Esophagus mucosa (tissue), 1 donor: Measurements from ENCODE around the gene RGS3. TPM values are rescaled to one million over a fixed set of nuclear protein-coding genes. Genes with fewer than 3 reads are reported as not detected.

Source experiments
- ATAC-seq: fragments of 200-7000 bp; cut with Tn5 transposase; one replicate; pipeline ENCODE4 v1.9.1; 2020
- total RNA-seq: library from RNA; stranded (reverse); gene quantifications from one replicate; pipeline ENCODE4 v1.2.4, GENCODE V29; 2023
- donor health status: DM: yes; HTN: yes; CAD: no.

Gene RGS3
- total RNA-seq, 1 donor from 2014 or later, result 22.8 TPM

GRCh38 chr9:113608082-113608685 lies 144.7 kb downstream of the RGS3 start:
- ATAC-seq, result no peak

DNA sequence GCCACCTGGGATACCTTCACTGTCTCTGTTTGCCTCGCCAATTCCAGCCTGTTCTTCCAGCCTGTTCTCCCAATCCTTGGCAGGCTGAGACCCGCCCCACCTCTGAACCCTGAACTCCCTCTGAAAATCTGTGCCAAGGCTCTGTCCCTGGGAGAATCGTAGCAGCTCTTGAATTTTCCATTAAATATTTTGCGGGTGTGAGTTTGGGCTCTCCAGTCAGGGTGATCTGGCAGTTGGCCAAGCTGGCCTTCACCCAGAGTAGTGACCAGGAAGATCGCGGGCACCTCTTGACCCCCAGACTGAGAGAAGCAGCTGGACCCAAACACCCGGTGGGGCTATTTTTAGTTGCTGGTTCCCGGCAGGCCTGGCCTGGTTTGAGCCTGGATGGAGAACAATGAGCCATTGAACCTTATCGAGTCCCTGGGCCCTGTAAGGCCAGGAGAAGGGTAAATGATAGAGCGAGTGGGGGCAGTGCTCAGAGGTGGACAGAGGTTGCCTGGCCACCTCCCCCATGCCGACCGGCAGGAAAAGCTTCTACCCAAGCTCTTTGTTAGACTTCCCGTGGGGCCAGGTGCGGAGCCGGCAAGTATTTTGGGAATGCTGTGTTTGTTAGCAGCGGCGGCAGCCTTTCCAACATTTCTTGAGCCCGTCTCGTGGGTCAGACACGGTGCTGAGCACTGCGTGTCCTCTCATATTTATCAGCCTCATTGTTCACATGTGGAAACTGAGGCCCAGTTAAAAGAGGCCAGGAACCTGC lies 146.2 kb downstream of the RGS3 start:
- peak; percentile 44 for ATAC-seq

- no peak for ATAC-seq
These were observed 148.1 kb downstream of the RGS3 start for GRCh38 chr9:113611461-113612215.

DNA sequence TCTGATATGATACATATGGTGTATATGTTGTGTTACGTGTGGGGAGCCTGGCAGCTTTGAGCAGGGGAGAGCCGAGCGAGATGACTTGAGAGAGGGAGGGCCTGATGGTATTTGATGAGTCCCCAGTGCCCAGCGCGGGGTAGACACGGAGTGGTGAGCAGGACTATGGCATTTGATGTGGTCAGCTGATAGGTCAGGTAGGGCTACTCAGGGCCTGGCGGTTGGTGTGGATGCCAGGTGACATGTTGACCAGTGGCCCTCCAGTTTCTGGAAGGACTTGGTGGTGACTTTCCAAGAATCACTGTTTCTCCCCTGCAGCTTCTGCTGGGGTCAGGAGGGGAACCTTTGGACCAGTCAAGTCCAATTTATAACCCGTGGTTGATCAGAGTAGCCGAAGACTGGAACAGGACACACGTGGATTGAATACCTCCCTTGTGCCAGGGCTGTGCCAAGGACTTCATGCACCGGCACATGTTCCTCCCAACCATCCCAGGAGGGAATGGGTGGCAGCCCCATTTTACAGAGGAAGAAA lies 148.8 kb downstream of the RGS3 start:
- no peak for ATAC-seq

- no peak for ATAC-seq
These were observed 149.3 kb downstream of the RGS3 start for GRCh38 chr9:113612828-113613227.

GRCh38 chr9:113613815-113614413 lies 150.4 kb downstream of the RGS3 start:
- ATAC-seq, result no peak

GRCh38 chr9:113614843-113615648 lies 151.5 kb downstream of the RGS3 start:
- no peak for ATAC-seq

DNA sequence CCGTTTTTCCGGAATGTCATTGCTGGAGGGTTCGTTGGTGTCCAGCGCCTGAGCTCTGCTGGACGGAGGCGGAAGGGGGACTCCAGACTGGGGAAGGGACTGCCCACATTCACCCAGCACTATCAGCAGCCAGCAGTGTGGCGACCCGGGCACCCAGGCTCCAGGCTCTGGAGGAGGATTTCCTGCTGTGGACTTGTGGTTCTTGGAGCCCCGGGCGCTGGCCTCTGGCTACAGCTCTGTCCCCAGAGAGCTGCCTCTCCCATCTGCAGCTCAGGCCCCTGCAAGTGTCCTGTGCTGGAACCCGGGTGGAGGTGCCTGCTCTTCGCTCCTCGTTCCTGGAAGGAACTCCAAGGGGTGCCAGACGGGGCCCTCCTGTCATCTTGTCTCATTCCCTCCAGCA lies 152.6 kb downstream of the RGS3 start:
- ATAC-seq, result no peak

- no peak for ATAC-seq
These were observed 153.3 kb downstream of the RGS3 start for GRCh38 chr9:113616621-113617496.

- ATAC-seq, result no peak
These were observed 154.0 kb downstream of the RGS3 start for GRCh38 chr9:113617550-113617949.

DNA sequence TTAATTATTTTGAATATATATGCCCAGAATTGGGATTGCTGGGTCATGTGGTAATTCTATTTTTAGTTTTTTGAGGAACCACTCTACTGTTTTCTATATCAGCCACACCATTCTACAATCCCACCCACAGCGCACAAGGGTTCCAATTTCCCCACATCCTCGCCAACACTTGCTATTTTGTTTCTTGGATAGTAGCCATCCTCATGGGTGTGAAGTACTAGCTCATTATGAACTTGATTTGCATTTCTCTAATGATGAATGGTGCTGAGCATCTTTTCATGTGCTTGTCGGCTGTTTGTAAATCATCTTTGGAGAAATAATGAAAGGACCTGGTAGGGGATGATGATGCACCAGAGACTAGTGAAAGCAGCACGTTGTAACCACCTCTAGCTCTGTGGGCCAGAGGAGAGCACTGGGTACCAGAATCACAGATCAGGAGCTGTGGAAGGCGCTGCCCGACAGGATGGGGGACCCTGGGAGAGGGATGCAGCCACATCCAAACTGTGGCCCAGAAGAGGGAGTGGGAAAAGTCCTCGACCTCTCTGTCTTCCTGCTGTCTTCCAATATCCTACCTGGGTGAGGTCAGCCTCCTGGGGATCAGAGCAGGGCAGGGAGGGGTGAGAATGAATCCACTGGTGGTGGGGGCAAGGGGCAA lies 155.4 kb downstream of the RGS3 start:
- no peak for ATAC-seq

- no peak for ATAC-seq
These were observed 156.2 kb downstream of the RGS3 start for GRCh38 chr9:113619491-113620376.

DNA sequence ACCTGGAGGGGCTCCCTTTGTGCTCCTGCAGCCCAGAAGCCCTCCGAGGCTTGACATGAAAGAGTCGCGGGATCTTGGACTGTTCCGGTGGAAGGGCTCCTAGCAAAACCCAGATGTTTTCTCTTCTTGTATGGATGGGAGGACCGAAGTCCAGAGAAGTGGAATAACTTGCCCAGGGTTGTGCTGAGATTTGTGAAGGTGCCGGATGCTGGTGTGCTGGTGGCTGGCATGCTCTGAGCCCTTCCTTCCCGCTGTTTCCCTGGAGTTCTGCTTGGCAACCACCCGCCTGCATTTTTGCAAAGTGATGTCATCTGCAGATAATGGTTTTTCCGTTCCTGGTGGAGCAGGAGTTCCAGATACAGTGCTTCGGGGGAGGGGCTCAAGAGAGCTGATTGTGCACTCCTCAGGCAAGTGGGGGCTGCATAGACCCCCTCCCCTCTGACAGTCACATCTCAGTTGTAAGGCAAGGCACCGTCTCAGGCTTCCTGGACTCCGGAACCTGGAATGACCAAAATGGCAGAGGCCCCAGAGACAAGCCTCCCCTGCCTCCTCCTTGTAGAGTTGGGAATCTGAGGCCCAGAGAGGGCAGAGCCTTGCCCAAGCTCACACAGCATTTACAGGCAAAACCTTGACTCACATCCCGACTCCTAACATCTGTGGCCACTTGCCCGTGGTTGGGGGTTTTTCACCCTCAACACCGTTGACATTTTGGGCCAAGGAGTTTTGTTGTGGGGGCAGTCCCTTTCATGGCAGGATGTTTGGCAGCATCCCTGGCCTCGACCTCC lies 157.0 kb downstream of the RGS3 start:
- ATAC-seq, result peak; percentile 42

- peak; percentile 20 for ATAC-seq
These were observed 157.8 kb downstream of the RGS3 start for GRCh38 chr9:113621309-113621791.

DNA sequence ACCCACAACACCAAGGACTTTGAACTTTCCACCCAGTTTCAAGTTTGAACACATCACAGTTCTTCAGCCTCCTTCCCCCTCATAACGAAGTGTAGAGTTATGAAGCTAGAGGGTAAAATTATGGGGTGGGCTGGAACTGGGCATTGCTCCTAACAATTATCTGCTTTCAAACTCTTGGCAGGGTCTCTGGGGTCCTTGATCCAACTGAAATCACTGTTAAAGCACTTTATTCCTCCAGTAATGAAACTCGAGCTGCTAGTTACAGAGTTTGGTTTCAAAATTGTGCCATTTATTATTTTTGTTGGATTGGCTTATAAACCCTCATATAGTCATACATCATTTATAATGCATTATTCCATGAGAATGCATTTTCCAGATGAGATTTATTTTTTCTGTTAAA lies 158.5 kb downstream of the RGS3 start:
- no peak for ATAC-seq

DNA sequence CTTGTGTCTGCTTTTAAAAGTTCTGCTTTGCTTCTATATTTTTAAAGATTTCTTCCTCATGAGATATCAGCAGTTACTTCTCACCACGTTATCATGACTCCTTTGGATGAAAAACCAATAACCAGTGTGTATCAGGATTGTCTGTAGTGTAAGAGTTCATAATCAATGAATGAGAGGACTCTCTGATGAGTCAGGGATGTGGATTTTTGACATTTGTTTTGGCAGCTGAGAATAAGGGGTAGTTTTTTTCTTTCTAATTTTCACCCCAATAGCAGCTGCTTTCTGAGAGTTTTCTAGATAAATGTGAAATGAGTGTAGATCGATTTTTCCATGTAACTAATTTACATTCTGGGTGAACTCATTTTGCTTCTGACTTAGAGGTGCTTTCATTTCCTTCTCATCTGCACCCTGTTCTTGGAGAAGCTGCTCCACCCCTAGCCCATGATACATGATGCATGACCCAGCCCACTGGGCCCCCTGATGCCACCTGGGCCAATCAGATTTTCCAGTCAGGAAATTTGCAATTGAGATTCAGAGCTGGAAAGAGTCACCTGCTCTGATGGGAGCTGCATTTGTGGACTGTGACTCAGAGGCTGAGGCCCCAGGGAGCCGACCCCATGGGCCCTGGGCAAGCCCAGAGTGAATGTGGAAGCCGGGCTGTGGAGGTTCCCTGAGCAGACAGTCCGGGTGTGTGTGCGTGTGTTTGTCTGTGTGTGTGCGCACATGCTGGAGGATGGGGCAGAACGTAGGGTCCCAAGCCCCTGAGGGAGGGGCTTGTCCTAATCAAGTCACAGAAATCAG lies 159.3 kb downstream of the RGS3 start:
- no peak for ATAC-seq

GRCh38 chr9:113623851-113624485 lies 160.4 kb downstream of the RGS3 start:
- no peak for ATAC-seq
